Measurements from ENCODE around the gene NKAIN1.
"Not testable (repeated sequence)": the region's sequence is repeated elsewhere in the genome, so short reads cannot be mapped to it uniquely, and the experiment has no call there.

Gene NKAIN1

GRCh38 chr1:31239653-31240241, at the start of gene NKAIN1:
NKAIN1 (minus strand) TSS chr1:31239887; CDS start chr1:31239547, 340 bp downstream.
- no peak for DNase-seq (ENCODE audit: low read depth in 2 of 2, low spot score in 1 of 2)

GRCh38 chr1:31289021-31289420, 49.3 kb upstream of the NKAIN1 start:
- no peak for DNase-seq (ENCODE audit: low read depth in 2 of 2, low spot score in 1 of 2)

- DNase-seq (ENCODE audit: low read depth in 2 of 2, low spot score in 1 of 2) = not testable (repeated sequence)
Measured at GRCh38 chr1:31287791-31288190, 48.1 kb upstream of the NKAIN1 start.

DNA sequence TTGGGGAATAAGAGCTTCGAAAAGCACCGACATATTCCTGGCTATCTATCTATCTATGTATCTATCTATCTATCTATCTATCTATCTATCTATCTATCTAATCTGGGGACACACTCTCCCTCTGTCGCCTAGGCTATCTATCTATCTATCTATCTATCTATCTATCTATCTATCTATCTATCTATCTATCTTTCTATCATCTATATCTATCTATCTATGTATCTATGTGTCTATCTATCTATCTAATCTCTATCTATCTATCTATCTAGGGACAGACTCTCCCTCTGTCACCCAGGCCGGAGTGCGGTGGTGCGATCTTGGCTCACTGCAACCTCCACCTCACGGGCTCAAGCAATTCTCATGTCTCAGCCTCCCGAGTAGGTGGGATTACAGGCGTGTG, 42.7 kb upstream of the NKAIN1 start:
- DNase-seq (ENCODE audit: low read depth in 2 of 2, low spot score in 1 of 2) = not testable (repeated sequence)

- no peak for DNase-seq (ENCODE audit: low read depth in 2 of 2, low spot score in 1 of 2)
Measured at GRCh38 chr1:31273619-31274018, 33.9 kb upstream of the NKAIN1 start.

- DNase-seq (ENCODE audit: low read depth in 2 of 2, low spot score in 1 of 2) = no peak
Measured at GRCh38 chr1:31272369-31272768, 32.7 kb upstream of the NKAIN1 start.

DNA sequence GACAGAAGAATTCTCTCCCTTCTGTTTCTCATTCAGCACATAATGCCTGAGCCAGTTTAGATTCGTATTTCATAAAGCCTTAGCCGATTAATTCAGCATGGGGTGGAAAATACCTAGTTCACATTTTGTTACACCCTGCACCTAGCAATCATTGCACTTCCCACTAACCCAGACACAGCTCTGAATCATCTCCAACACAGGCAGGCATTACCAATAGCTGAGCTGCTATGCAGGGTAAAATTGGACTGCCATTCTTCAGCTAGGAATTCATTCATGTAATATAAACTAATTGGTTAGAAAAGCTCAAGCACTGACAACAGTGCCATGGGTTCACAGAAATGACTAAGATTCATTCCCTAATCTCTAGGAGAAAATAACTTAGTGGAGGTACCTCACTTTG, 26.9 kb upstream of the NKAIN1 start:
- no peak for DNase-seq (ENCODE audit: low read depth in 2 of 2, low spot score in 1 of 2)

DNA sequence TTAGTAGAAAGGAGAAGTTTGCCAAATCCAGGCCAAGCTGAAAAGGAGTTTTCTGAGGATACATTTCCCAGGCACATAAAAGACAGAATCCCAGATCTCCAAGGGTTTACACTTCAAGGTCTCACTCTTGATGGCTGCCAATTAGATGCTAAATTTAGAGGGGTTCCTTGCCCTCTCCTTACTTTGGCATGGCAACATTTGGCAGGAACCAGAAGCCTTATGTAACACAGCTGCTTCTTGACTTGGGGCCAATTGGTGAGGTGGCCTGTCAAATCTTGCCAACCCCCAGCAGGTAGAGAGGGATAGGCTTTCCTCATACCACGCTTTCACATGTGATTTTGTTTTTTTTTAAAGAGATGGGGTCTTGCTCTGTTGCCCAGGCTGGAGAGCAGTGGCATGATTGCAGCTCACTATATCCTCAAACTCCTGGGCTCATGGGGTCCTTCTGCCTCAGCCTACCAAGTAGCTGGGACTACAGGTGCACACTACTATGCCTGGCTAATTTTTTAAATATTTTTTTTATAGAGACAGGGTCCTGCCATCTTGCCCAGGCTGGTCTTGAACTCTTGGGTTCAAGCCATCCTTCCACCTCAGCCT, 25.2 kb upstream of the NKAIN1 start:
- no peak for DNase-seq (ENCODE audit: low read depth in 2 of 2, low spot score in 1 of 2)

DNA sequence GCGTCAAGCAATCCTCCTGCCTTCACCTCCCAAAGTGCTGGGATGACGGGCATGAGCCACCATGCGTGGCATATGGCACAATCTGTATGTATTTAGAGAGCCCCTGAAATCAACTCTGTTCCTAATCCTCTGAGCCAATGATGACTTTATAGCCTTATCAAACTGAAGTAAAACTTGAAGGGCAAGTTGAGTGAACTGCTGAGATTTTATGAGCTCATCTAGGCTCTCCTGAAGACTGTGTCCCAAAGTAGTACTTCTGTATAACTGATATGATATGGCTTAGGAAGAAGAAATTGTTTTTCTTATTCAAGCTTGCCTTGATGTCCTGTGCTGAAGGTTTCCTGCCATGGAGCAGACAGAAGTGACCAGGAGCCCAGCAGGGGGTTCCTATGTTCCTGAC, 23.7 kb upstream of the NKAIN1 start:
- no peak for DNase-seq (ENCODE audit: low read depth in 2 of 2, low spot score in 1 of 2)

GRCh38 chr1:31262393-31262792, 22.7 kb upstream of the NKAIN1 start:
- not testable (repeated sequence) for DNase-seq (ENCODE audit: low read depth in 2 of 2, low spot score in 1 of 2)

GRCh38 chr1:31261916-31262315, 22.2 kb upstream of the NKAIN1 start:
- no peak for DNase-seq (ENCODE audit: low read depth in 2 of 2, low spot score in 1 of 2)

GRCh38 chr1:31259746-31260145, 20.1 kb upstream of the NKAIN1 start:
- DNase-seq (ENCODE audit: low read depth in 2 of 2, low spot score in 1 of 2) = no peak

DNA sequence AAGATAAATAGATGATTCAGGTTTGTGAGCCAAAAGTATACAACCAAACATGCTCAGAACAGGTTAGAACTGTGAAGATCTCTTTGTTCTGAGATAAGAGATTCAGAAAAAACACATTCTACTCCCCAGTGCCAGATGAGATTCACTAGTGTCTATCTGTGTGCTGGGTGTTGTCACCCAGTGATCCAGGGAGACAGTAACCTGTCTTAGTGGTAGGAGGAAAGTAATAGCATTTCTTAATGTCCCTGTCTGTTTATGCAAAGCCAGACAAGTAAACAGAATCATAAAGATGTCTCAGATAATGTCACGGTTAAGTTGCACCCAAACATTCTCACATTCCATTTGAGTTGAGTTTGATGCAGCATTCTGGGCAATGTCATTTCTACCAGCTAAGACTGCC, 18.9 kb upstream of the NKAIN1 start:
- DNase-seq (ENCODE audit: low read depth in 2 of 2, low spot score in 1 of 2) = no peak

DNA sequence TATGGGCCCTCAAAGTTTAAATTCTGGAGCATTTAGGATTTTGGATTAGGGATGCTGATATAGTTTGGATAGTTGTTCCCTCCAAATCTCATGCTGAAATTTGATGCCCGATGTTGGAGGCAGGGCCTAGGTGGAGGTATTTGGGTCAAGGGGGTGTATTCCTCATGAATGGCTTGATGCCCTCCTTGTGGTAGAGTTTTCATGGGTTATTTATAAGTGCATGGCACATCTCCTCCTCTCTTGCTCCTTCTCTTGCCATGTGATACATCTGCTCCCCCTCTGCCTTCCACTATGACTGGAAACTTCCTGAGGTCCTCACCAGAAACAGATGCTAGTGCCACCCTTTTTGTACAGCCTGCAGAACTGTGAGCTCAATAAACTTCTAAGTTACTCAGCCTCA, 17.5 kb upstream of the NKAIN1 start:
- no peak for DNase-seq (ENCODE audit: low read depth in 2 of 2, low spot score in 1 of 2)

GRCh38 chr1:31249854-31250253, 10.2 kb upstream of the NKAIN1 start:
- DNase-seq (ENCODE audit: low read depth in 2 of 2, low spot score in 1 of 2) = no peak

GRCh38 chr1:31248276-31248675, 8.6 kb upstream of the NKAIN1 start:
- DNase-seq (ENCODE audit: low read depth in 2 of 2, low spot score in 1 of 2) = no peak

DNA sequence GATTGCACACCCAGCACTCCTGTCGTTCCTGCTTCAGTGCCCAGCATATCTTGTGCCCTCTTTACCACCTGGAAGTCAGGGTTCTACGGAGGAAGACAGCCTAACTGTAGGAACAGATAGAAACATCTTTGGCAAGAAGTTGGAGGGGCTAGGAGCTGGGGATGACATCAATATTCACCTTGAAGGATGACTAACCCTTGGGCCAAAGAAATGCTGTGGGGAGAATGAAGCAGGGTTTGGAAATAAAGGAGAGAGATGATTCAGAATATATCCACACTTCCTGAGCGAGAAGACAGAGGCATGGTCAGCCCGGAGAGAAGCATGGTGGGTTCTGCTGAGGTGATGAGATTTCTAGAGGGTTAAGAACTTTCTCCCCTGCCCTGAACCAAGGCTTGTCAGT, 4.6 kb upstream of the NKAIN1 start:
- no peak for DNase-seq (ENCODE audit: low read depth in 2 of 2, low spot score in 1 of 2)

- DNase-seq (ENCODE audit: low read depth in 2 of 2, low spot score in 1 of 2) = no peak
Measured at GRCh38 chr1:31243501-31244286, 4.0 kb upstream of the NKAIN1 start.

- DNase-seq (ENCODE audit: low read depth in 2 of 2, low spot score in 1 of 2) = no peak
Measured at GRCh38 chr1:31241321-31241720, 1.6 kb upstream of the NKAIN1 start.

DNA sequence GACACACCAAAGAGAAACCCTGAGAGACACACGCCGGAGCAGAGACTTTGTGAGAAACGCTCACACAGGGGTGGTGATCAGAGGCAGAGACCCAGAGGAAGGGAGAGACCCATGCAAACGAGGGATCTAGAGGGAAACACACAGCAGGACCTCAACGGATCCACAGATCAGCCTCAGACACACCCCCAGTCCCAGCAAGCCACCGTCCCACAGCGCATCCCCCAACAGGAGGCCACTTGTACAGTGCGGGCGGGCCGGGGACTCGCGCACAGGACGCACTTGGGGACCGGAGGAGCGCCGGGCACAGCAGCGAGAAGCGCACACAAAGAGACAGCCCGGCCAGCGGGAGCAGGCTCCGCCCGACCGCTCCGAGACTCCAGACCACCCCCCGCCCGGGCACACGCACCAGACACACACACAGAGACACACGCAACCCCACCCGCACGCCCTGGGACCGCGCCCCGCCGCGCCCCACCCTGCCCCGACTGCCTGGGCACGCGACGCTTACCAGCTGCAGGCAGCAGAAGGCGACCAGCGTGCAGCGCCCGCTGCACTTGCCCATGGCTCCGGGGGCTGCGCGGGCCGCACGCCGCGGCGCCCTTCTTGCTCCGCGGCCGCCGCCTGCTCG, 587 bp downstream of the NKAIN1 start:
- DNase-seq (ENCODE audit: low read depth in 2 of 2, low spot score in 1 of 2) = no peak

GRCh38 chr1:31238612-31238985, 1.1 kb downstream of the NKAIN1 start:
- DNase-seq (ENCODE audit: low read depth in 2 of 2, low spot score in 1 of 2) = no peak

DNA sequence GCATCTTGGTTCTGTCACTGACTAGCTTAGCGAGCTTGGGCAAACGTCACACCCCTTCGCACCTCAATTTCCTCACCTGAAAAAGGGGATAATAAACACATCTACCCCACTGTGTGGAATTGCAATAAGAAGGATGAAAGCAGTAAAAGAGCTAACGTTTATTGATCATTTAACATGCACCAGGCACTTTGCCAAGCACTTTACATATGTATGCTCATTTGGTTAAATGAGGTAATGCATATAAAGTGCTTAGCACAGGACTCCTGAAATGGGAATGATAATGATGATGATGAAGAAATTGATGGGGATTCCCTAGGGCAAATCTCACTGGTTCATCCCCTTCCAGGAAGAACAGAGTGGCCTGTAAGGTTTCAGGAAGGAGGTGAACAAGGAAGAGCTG, 4.8 kb downstream of the NKAIN1 start:
- no peak for DNase-seq (ENCODE audit: low read depth in 2 of 2, low spot score in 1 of 2)

Measured in stimulated activated CD8-positive, alpha-beta memory T cell treated with anti-CD3 and anti-CD28 coated beads, Interleukin-4, amount 100 ng/mL, for 4 hours (primary cell).